ENCODE results near the gene ABCB11.

- TF ChIP-seq CTCF (IDR thresholded peaks at IDR 0.05) (peak in 2 of 4 experiments; percentile 25), POLR2AphosphoS5 (IDR thresholded peaks at IDR 0.05) (no peak), POLR2A (IDR thresholded peaks at IDR 0.05) (no peak)
Observed at GRCh38 chr2:168948621-168949212, 82.4 kb downstream of the ABCB11 start.

All from sigmoid colon (tissue), 4 donors.